Coronary artery (tissue), 2 donors: ENCODE results near the gene MAPK8IP2.
"Not testable (repeated sequence)": the region's sequence is repeated elsewhere in the genome, so short reads cannot be mapped to it uniquely, and the experiment has no call there.

Experiments used
- DNase-seq: peaks from one replicate; pipeline ENCODE4 v3.0.0-alpha.2; 2017; ENCODE audit warnings: low spot score
- H3K27ac ChIP-seq, 2 donors: fragments of 200-600 bp; sonication (generic); one replicate each; pipeline ENCODE4 v1.5.1; 2016 to 2019
- H3K4me3 ChIP-seq: fragments of 200-600 bp; sonication (generic); 2 replicates; pipeline ENCODE4 v1.5.1; 2016; ENCODE audit warnings: mild to moderate bottlenecking, moderate library complexity
- CTCF ChIP-seq: fragments of 200-600 bp; sonication (generic); IDR thresholded peaks from one replicate; pipeline ENCODE4 v1.5.1; 2019; ENCODE audit warnings: antibody characterized with exemption

The MAPK8IP2 gene

GRCh38 chr22:50653256-50653655 lies 52.7 kb downstream of the MAPK8IP2 start:
- H3K4me3 ChIP-seq = no peak overlapping the region
- no peak for DNase-seq
- TF ChIP-seq CTCF = no peak
- no peak overlapping the region for H3K27ac ChIP-seq

GRCh38 chr22:50654664-50655063 lies 54.1 kb downstream of the MAPK8IP2 start:
- H3K4me3 ChIP-seq, DNase-seq, H3K27ac ChIP-seq: not testable (repeated sequence)

- Histone ChIP-seq H3K4me3 (no peak overlapping the region), H3K27ac (peak overlapping the region in 1 of 2 donors; percentile 64)
- no peak for TF ChIP-seq CTCF
- no peak for DNase-seq
Measured at GRCh38 chr22:50656122-50657070, 55.8 kb downstream of the MAPK8IP2 start.

- H3K27ac ChIP-seq = no peak overlapping the region
- TF ChIP-seq CTCF = no peak
- DNase-seq = no peak
- no peak overlapping the region for H3K4me3 ChIP-seq
Measured at GRCh38 chr22:50657925-50658324, 57.3 kb downstream of the MAPK8IP2 start.

- H3K4me3 ChIP-seq, H3K27ac ChIP-seq, DNase-seq: not testable (repeated sequence)
Measured at GRCh38 chr22:50659711-50660110, 59.1 kb downstream of the MAPK8IP2 start.

GRCh38 chr22:50660306-50660705 lies 59.7 kb downstream of the MAPK8IP2 start:
- Histone ChIP-seq H3K4me3 (no peak overlapping the region), H3K27ac (no peak overlapping the region)
- TF ChIP-seq CTCF = no peak
- DNase-seq = no peak
